Ectodermal cell (in vitro differentiated cells): ENCODE measurements around the gene NIP7.

Source experiments
- H3K27ac ChIP-seq: 2 replicates; pipeline ENCODE4 v1.7.0; 2013; ENCODE audit warnings: mild to moderate bottlenecking, low read depth, low read length; ENCODE audit not compliant: insufficient read depth, poor library complexity, severe bottlenecking
- H3K27me3 ChIP-seq: 2 replicates; pipeline ENCODE4 v1.7.0; 2013; ENCODE audit warnings: mild to moderate bottlenecking, low read length; ENCODE audit not compliant: insufficient read depth, control insufficient read depth, poor library complexity, severe bottlenecking
- H3K36me3 ChIP-seq: one replicate; pipeline ENCODE4 v1.7.0; 2013; ENCODE audit warnings: low read length; ENCODE audit not compliant: control insufficient read depth, insufficient read depth
- H3K4me1 ChIP-seq: one replicate; pipeline ENCODE4 v1.7.0; 2013; ENCODE audit warnings: low read length; ENCODE audit not compliant: control insufficient read depth, insufficient read depth
- H3K4me3 ChIP-seq: 2 replicates; pipeline ENCODE4 v1.7.0; 2013; ENCODE audit warnings: low read depth, low read length, control low read depth; ENCODE audit not compliant: insufficient read depth
- H3K9me3 ChIP-seq: 2 replicates; pipeline ENCODE4 v1.7.0; 2013; ENCODE audit warnings: mild to moderate bottlenecking, low read length, moderate library complexity; ENCODE audit not compliant: control insufficient read depth
- WGBS, 2 experiments: methylation state at CpG; one replicate each; pipeline ENCODE4 v1.1.7; 2013; ENCODE audit warnings: missing lambda C conversion rate in 2 of 2; 5-methylcytosine and 5-hydroxymethylcytosine counted together

Gene NIP7

GRCh38 chr16:69325784-69326171 lies 13.8 kb upstream of the NIP7 start:
- no peak overlapping the region for H3K27ac ChIP-seq
- peaks cover 14% of the 10 kb centered on the region for H3K4me1 ChIP-seq
- H3K36me3 ChIP-seq, result peaks cover 53% of the 10 kb centered on the region
- H3K4me3 ChIP-seq, result no peak overlapping the region
- H3K27me3 ChIP-seq, result no peaks in the 10 kb centered on the region
- H3K9me3 ChIP-seq, result no peaks in the 10 kb centered on the region
- 94 to 96% methylated on average over 6 of the region's 6 CpGs for WGBS, 2 experiments

GRCh38 chr16:69326172-69326873 lies 13.2 kb upstream of the NIP7 start:
- Histone ChIP-seq H3K27ac (no peak overlapping the region), H3K4me3 (no peak overlapping the region), H3K9me3 (no peaks in the 10 kb centered on the region), H3K36me3 (peaks cover 48% of the 10 kb centered on the region), H3K4me1 (peaks cover 14% of the 10 kb centered on the region), H3K27me3 (no peaks in the 10 kb centered on the region)
- 95% methylated on average over 7 of the region's 7 CpGs for WGBS, 2 experiments

DNA sequence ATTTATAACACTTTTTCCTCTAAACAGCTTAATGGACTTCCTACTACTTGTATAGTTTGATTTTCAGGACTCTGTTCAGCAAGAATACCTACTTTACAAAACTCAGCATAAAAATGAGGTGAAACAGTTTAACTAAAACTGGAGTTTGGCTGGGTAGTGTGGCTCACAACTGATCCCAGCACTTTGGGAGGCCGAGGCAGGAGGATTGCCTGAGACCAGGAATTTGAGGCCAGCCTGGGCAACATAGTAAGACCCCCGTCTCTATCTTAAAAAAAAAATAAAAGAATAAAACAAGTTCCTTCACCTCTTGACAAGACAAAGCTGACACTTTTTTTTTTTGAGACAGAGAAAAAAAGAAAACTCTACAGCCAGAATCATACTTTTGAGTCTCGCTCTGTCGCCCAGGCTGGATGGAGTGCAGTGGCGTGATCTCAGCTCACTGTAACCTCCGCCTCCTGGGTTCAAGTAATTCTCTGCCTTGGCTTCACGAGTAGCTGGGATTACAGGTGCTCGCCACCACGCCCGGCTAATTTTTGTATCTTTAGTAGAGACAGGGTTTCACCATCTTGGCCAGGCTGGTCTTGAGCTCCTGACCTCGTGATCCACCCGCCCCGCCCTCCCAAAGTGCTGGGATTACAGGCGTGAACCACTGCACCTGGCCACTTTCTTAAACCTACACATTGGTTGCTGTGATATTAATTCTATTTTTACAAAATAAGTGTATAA lies 11.8 kb upstream of the NIP7 start:
- no peak overlapping the region for H3K4me3 ChIP-seq
- no peak overlapping the region for H3K27ac ChIP-seq
- peaks cover 14% of the 10 kb centered on the region for H3K4me1 ChIP-seq
- WGBS, 2 experiments, result 94 to 96% methylated on average over 14 of the region's 14 CpGs
- H3K36me3 ChIP-seq, result peaks cover 48% of the 10 kb centered on the region
- H3K9me3 ChIP-seq, result no peaks in the 10 kb centered on the region
- no peaks in the 10 kb centered on the region for H3K27me3 ChIP-seq

GRCh38 chr16:69328854-69329316 lies 10.7 kb upstream of the NIP7 start:
- no peaks in the 10 kb centered on the region for H3K9me3 ChIP-seq
- H3K27me3 ChIP-seq, result no peaks in the 10 kb centered on the region
- WGBS, 2 experiments, result 79 to 87% methylated on average over 10 of the region's 10 CpGs
- peaks cover 14% of the 10 kb centered on the region for H3K4me1 ChIP-seq
- H3K4me3 ChIP-seq, result no peak overlapping the region
- peaks cover 49% of the 10 kb centered on the region for H3K36me3 ChIP-seq
- no peak overlapping the region for H3K27ac ChIP-seq

DNA sequence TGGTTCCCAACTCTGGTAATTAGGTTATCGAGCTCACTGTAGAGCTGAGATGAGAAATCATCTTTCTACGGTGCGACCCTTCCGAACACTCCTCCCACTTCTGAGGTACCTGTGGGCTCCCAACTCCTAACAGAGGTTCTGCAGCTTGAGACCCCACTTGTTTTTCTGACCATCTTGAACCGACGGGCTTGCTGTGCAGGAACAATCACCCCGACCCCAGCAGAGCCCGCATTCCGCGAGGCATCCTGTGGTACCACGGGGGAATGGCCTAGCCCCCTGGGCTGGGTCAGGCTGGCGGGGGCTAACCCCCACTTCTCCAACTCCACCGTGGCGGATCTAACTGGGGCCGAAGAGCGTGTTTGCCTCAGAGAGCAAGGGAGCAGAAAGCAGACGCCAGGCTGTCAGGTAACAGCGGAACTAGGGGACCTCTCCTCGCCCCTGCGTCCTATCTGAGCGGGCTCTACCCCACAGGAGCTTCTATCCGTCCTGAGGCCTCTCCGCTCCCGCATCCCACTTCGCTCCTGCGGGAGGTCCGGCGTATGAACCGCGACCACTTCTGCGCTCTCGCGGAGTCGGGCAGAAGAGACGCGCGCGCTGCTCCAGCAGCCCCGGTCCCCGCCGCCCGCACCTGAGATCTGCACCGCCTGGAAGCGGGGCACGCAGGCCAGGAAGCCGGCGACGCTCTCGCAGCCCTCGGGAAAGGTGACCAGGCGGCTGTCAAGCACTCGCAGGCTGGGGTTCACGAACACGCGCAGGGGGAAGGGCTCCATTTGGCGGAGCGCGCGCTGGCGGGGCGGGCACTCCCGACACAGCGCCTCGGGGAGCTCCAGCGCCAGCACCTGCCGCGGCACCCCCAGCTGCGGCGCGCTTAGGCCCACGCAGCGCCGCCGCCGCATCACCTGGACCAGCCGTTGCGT lies 9.9 kb upstream of the NIP7 start:
- Histone ChIP-seq H3K27ac (no peak overlapping the region), H3K4me1 (peaks cover 14% of the 10 kb centered on the region), H3K9me3 (no peaks in the 10 kb centered on the region), H3K4me3 (peak overlapping the region; percentile 72), H3K36me3 (peaks cover 51% of the 10 kb centered on the region), H3K27me3 (no peaks in the 10 kb centered on the region)
- WGBS, 2 experiments, result 8% methylated on average over 77 of the region's 77 CpGs

DNA sequence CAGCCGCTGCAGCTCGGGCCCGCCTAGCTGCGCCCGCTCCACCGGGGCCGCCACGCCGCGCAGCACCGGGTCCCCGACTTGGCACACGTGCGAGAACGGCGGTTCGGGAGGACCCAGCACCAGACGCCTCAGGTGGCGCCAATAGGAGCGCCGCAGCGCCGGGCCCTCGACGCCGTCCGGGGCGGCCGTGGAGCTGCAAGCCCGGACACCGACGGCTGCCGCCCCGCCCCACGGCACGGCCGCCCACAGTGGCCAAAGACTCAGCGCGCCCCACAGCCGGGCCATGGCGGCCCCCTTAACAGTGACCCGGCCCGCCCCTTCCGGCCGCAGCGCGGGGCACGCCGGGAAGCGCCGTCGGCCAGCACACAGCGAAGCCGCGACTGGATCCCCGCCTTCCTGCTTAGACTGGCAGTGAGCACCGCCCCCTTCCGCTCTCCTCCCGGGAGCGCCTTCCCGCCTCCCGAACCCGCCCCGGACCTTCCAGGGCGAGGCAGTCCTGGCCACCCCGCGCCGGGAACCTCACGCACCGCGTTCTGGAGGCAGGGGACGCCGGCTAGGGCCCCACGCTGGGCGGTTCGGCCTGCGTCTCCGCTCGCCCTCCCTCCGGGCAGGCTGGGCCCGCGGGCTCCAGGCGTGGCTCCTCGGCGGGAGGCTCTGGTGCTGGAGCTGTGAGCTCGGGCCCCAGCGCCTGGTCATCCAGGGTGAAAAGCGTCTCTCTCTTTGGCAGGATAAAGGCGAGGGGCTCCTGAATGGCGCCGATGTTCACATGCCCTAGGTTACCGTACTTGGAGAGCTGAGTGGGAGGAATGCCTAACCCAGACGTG lies 9.1 kb upstream of the NIP7 start, which contains the start of gene PDF:
Gene PDF, minus strand, starts transcription at position 303 of the 824 bp plus-strand sequence. Its CDS starts 18 bp downstream, at position 285.
- Histone ChIP-seq H3K27me3 (no peaks in the 10 kb centered on the region), H3K36me3 (peaks cover 55% of the 10 kb centered on the region), H3K4me1 (peaks cover 14% of the 10 kb centered on the region), H3K27ac (peak within 1 kb of the TSS; percentile 74), H3K4me3 (peak within 1 kb of the TSS; percentile 72), H3K9me3 (no peaks in the 10 kb centered on the region)
- 4% methylated on average over 93 of the region's 93 CpGs for WGBS, 2 experiments

DNA sequence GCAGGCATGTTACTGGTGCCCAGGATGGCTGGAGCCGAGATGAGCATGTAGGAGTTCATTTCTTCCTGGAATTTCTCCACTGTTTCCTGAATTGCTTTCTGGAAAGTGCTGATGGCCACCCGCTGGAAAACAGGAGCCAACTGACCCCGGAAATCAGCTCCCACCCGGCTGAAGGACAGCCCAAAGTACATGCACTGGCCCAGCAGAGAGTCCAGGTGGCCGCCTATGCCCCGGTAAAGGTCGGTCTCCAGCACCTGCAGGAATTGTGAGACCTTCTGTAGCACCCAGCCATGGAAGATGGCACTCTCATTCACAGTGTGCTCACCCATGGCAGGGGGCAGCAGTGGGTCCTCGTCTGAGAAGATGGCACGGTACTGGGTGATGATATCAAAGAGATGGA lies 4.9 kb upstream of the NIP7 start:
- Histone ChIP-seq H3K27me3 (no peaks in the 10 kb centered on the region), H3K36me3 (peaks cover 46% of the 10 kb centered on the region)

GRCh38 chr16:69338557-69339288 lies 849 bp upstream of the NIP7 start:
- Histone ChIP-seq H3K4me1 (peaks cover 11% of the 10 kb centered on the region), H3K27me3 (no peaks in the 10 kb centered on the region), H3K27ac (peak overlapping the region; percentile 58), H3K4me3 (peak overlapping the region; percentile 97), H3K36me3 (peaks cover 46% of the 10 kb centered on the region), H3K9me3 (no peaks in the 10 kb centered on the region)
- 24 to 26% methylated on average over 46 of the region's 46 CpGs for WGBS, 2 experiments

More for the DNA sequence above, 4.9 kb upstream of the NIP7 start:
- no peaks in the 10 kb centered on the region for H3K9me3 ChIP-seq
- 96 to 97% methylated on average over 9 of the region's 9 CpGs for WGBS, 2 experiments
- no peak overlapping the region for H3K27ac ChIP-seq
- peaks cover 5% of the 10 kb centered on the region for H3K4me1 ChIP-seq
- H3K4me3 ChIP-seq, result no peak overlapping the region

- peak overlapping the region; percentile 97 for H3K4me3 ChIP-seq
- peak overlapping the region; percentile 57 for H3K27ac ChIP-seq
- no peaks in the 10 kb centered on the region for H3K27me3 ChIP-seq
- no peaks in the 10 kb centered on the region for H3K9me3 ChIP-seq
- peaks cover 33% of the 10 kb centered on the region for H3K36me3 ChIP-seq
- peaks cover 11% of the 10 kb centered on the region for H3K4me1 ChIP-seq
- WGBS, 2 experiments, result 7 to 8% methylated on average over 16 of the region's 16 CpGs
Measured at GRCh38 chr16:69340095-69340644, 598 bp downstream of the NIP7 start.
